ENCODE measurements around the gene MEGF8.

GRCh38 chr19:42352301-42353259, 27.1 kb downstream of the MEGF8 start:
- TF ChIP-seq CTCF (IDR thresholded peaks at IDR 0.05) (no peak), POLR2A (IDR thresholded peaks at IDR 0.05) (no peak)
